Measurements from ENCODE around the gene SNX17. TPM values are rescaled to one million over a fixed set of nuclear protein-coding genes. Genes with fewer than 3 reads are reported as not detected.

Gene SNX17
- total and polyA plus RNA-seq, 2 of the 13 experiments (the other 11 are each of a cell fraction or from before 2014, with no cell fraction given) = 75.0 to 109 TPM

DNA sequence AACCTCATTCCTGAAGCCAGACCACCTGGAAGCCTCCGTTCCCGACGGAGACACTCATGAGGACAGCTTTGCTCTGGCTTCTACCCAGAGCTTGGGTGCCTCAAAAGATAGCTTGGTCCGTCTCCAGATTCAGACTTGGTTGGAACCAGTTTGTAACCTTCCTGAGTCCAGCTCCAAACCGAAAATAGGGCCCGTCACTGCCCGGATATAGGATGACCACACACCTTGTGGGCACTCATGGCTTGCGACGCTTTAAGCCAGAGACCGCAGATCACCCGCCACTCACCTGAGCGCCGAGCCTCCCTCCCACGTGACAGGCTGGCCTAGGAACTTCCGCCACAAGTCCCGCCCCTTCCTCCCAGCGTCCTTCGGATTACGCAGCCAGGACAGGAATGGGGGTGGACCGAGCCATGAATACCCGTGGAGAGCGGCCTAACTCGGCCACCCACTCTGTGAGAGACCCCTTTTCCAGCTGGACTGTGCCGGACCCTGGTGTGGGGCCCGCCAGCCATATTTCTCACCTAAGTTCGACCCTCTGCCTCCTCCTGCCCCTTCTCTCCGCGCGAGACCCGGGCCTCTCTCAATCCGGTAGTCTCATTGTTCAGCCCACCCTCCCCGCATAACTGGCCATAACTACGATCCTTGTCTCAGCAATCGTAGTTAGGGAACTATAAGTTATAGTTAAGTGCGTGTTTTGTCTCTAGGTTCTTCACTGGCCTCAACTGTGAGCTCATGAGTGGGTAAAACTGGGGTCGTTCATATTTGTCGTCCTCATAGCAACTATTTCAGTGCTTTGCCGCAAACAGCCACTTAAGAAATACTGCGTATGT is 47.4 kb upstream of the SNX17 start, which contains the start of gene MPV17 (continued):
- TF ChIP-seq, protein P1, sequence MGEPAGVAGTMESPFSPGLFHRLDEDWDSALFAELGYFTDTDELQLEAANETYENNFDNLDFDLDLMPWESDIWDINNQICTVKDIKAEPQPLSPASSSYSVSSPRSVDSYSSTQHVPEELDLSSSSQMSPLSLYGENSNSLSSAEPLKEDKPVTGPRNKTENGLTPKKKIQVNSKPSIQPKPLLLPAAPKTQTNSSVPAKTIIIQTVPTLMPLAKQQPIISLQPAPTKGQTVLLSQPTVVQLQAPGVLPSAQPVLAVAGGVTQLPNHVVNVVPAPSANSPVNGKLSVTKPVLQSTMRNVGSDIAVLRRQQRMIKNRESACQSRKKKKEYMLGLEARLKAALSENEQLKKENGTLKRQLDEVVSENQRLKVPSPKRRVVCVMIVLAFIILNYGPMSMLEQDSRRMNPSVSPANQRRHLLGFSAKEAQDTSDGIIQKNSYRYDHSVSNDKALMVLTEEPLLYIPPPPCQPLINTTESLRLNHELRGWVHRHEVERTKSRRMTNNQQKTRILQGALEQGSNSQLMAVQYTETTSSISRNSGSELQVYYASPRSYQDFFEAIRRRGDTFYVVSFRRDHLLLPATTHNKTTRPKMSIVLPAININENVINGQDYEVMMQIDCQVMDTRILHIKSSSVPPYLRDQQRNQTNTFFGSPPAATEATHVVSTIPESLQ (CRISPR knock-in tag; conservative IDR thresholded peaks at IDR 0.05) = peak; percentile 72; the same call in 1 of the 2 replicates
- TF ChIP-seq ZNF816 (CRISPR knock-in tag; IDR thresholded peaks at IDR 0.05; ENCODE audit: borderline replicate concordance) = 0 out of 2 replicates have a peak, but pooled peaks have one; percentile 84
- TF ChIP-seq, protein P2, sequence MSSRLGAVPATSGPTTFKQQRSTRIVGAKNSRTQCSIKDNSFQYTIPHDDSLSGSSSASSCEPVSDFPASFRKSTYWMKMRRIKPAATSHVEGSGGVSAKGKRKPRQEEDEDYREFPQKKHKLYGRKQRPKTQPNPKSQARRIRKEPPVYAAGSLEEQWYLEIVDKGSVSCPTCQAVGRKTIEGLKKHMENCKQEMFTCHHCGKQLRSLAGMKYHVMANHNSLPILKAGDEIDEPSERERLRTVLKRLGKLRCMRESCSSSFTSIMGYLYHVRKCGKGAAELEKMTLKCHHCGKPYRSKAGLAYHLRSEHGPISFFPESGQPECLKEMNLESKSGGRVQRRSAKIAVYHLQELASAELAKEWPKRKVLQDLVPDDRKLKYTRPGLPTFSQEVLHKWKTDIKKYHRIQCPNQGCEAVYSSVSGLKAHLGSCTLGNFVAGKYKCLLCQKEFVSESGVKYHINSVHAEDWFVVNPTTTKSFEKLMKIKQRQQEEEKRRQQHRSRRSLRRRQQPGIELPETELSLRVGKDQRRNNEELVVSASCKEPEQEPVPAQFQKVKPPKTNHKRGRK (CRISPR knock-in tag; IDR thresholded peaks at IDR 0.05) = no peak
- TF ChIP-seq KDM6A (CRISPR knock-in tag; IDR thresholded peaks at IDR 0.05; ENCODE audit: low read depth) = peak; percentile 45
- peak; percentile 47; the same call in 1 of the 2 replicates for TF ChIP-seq ZNF225 (CRISPR knock-in tag; IDR thresholded peaks at IDR 0.05)
- peak; percentile 84 for TF ChIP-seq HOXA3 (CRISPR knock-in tag; IDR thresholded peaks at IDR 0.05)
- TF ChIP-seq, protein P3, sequence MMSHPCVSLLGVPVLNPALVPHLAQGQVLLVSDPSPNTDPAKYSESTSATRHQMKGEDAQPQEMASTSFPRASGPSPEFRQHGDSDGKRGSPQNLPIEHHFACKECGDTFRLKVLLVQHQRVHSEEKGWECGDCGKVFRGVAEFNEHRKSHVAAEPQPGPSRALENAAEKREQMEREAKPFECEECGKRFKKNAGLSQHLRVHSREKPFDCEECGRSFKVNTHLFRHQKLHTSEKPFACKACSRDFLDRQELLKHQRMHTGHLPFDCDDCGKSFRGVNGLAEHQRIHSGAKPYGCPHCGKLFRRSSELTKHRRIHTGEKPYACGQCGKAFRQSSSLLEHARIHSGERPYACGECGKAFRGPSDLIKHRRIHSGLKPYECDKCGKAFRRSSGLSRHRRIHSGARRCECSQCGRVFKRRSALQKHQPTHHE (CRISPR knock-in tag; IDR thresholded peaks at IDR 0.05; ENCODE audit: borderline replicate concordance) = peak; percentile 52; the same call in 1 of the 2 replicates
- TF ChIP-seq ZFAT (CRISPR knock-in tag; conservative IDR thresholded peaks at IDR 0.05) = 0 out of 2 replicates have a peak, but pooled peaks have one; percentile 59
- TF ChIP-seq, protein P4, sequence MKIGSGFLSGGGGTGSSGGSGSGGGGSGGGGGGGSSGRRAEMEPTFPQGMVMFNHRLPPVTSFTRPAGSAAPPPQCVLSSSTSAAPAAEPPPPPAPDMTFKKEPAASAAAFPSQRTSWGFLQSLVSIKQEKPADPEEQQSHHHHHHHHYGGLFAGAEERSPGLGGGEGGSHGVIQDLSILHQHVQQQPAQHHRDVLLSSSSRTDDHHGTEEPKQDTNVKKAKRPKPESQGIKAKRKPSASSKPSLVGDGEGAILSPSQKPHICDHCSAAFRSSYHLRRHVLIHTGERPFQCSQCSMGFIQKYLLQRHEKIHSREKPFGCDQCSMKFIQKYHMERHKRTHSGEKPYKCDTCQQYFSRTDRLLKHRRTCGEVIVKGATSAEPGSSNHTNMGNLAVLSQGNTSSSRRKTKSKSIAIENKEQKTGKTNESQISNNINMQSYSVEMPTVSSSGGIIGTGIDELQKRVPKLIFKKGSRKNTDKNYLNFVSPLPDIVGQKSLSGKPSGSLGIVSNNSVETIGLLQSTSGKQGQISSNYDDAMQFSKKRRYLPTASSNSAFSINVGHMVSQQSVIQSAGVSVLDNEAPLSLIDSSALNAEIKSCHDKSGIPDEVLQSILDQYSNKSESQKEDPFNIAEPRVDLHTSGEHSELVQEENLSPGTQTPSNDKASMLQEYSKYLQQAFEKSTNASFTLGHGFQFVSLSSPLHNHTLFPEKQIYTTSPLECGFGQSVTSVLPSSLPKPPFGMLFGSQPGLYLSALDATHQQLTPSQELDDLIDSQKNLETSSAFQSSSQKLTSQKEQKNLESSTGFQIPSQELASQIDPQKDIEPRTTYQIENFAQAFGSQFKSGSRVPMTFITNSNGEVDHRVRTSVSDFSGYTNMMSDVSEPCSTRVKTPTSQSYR (CRISPR knock-in tag; IDR thresholded peaks at IDR 0.05; ENCODE audit: borderline replicate concordance) = peak; percentile 81; the same call in 1 of the 2 replicates
- TF ChIP-seq ZNF12 (CRISPR knock-in tag; IDR thresholded peaks at IDR 0.05) = 0 out of 2 replicates have a peak, but pooled peaks have one; percentile 10
- TF ChIP-seq, protein P5, sequence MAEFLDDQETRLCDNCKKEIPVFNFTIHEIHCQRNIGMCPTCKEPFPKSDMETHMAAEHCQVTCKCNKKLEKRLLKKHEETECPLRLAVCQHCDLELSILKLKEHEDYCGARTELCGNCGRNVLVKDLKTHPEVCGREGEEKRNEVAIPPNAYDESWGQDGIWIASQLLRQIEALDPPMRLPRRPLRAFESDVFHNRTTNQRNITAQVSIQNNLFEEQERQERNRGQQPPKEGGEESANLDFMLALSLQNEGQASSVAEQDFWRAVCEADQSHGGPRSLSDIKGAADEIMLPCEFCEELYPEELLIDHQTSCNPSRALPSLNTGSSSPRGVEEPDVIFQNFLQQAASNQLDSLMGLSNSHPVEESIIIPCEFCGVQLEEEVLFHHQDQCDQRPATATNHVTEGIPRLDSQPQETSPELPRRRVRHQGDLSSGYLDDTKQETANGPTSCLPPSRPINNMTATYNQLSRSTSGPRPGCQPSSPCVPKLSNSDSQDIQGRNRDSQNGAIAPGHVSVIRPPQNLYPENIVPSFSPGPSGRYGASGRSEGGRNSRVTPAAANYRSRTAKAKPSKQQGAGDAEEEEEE (CRISPR knock-in tag; IDR thresholded peaks at IDR 0.05; ENCODE audit: borderline replicate concordance) = 0 out of 2 replicates have a peak, but pooled peaks have one; percentile 26
- TF ChIP-seq, protein P6, sequence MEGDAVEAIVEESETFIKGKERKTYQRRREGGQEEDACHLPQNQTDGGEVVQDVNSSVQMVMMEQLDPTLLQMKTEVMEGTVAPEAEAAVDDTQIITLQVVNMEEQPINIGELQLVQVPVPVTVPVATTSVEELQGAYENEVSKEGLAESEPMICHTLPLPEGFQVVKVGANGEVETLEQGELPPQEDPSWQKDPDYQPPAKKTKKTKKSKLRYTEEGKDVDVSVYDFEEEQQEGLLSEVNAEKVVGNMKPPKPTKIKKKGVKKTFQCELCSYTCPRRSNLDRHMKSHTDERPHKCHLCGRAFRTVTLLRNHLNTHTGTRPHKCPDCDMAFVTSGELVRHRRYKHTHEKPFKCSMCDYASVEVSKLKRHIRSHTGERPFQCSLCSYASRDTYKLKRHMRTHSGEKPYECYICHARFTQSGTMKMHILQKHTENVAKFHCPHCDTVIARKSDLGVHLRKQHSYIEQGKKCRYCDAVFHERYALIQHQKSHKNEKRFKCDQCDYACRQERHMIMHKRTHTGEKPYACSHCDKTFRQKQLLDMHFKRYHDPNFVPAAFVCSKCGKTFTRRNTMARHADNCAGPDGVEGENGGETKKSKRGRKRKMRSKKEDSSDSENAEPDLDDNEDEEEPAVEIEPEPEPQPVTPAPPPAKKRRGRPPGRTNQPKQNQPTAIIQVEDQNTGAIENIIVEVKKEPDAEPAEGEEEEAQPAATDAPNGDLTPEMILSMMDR (CRISPR knock-in tag; IDR thresholded peaks at IDR 0.05) = no peak

All from HepG2 (cell line).